ENCODE measurements around the gene CIP2A.

CIP2A gene

GRCh38 chr3:108525256-108525655 lies 64.0 kb downstream of the CIP2A start:
- TF ChIP-seq CREB5 (CRISPR knock-in tag; IDR thresholded peaks at IDR 0.05; ENCODE audit: low read depth) (no peak), ISL1 (CRISPR knock-in tag; IDR thresholded peaks at IDR 0.05) (no peak), ESRRG (CRISPR knock-in tag; IDR thresholded peaks at IDR 0.05) (no peak), PPARA (CRISPR knock-in tag; IDR thresholded peaks at IDR 0.05; ENCODE audit: borderline replicate concordance) (no peak), TSHZ2 (CRISPR knock-in tag; IDR thresholded peaks at IDR 0.05) (no peak), CSDC2 (CRISPR knock-in tag; IDR thresholded peaks at IDR 0.05) (no peak), GLIS3 (CRISPR knock-in tag; IDR thresholded peaks at IDR 0.05) (no peak), PATZ1 (CRISPR knock-in tag; IDR thresholded peaks at IDR 0.05; ENCODE audit: borderline replicate concordance) (no peak), RARB (CRISPR knock-in tag; IDR thresholded peaks at IDR 0.05) (no peak), OSR1 (CRISPR knock-in tag; IDR thresholded peaks at IDR 0.05) (no peak), ZNF565 (CRISPR knock-in tag; conservative IDR thresholded peaks at IDR 0.05; ENCODE audit: low read depth) (no peak), POU6F1 (CRISPR knock-in tag; IDR thresholded peaks at IDR 0.05; ENCODE audit: borderline replicate concordance, low read depth) (no peak), ZC3H10 (CRISPR knock-in tag; IDR thresholded peaks at IDR 0.05) (no peak), TCF4 (CRISPR knock-in tag; IDR thresholded peaks at IDR 0.05; ENCODE audit: borderline replicate concordance) (no peak), ZNF8 (CRISPR knock-in tag; IDR thresholded peaks at IDR 0.05) (no peak), ARNTL (CRISPR knock-in tag; IDR thresholded peaks at IDR 0.05; ENCODE audit: borderline replicate concordance, low read depth) (no peak)

GRCh38 chr3:108524537-108524936 lies 64.7 kb downstream of the CIP2A start:
- ATAC-seq, result no peak
- TF ChIP-seq SNAI2 (CRISPR knock-in tag; IDR thresholded peaks at IDR 0.05) (no peak), OSR1 (CRISPR knock-in tag; IDR thresholded peaks at IDR 0.05) (no peak)

More at GRCh38 chr3:108525256-108525655, 64.0 kb downstream of the CIP2A start:
- ATAC-seq, result no peak

- no peak for ATAC-seq
- TF ChIP-seq CREB5 (CRISPR knock-in tag; IDR thresholded peaks at IDR 0.05; ENCODE audit: low read depth) (no peak), ZNF70 (CRISPR knock-in tag; IDR thresholded peaks at IDR 0.05) (no peak), SNAI2 (CRISPR knock-in tag; IDR thresholded peaks at IDR 0.05) (no peak), PATZ1 (CRISPR knock-in tag; IDR thresholded peaks at IDR 0.05; ENCODE audit: borderline replicate concordance) (no peak), ZFP3 (CRISPR knock-in tag; IDR thresholded peaks at IDR 0.05) (no peak), ZNF8 (CRISPR knock-in tag; IDR thresholded peaks at IDR 0.05) (no peak), ZNF565 (CRISPR knock-in tag; conservative IDR thresholded peaks at IDR 0.05; ENCODE audit: low read depth) (no peak), TCF4 (CRISPR knock-in tag; IDR thresholded peaks at IDR 0.05; ENCODE audit: borderline replicate concordance) (no peak), CSRNP3 (CRISPR knock-in tag; IDR thresholded peaks at IDR 0.05) (no peak), ESRRG (CRISPR knock-in tag; IDR thresholded peaks at IDR 0.05) (no peak), TOX (CRISPR knock-in tag; IDR thresholded peaks at IDR 0.05; ENCODE audit: borderline replicate concordance) (no peak), BACH2 (CRISPR knock-in tag; IDR thresholded peaks at IDR 0.05; ENCODE audit: borderline replicate concordance) (no peak), ZFP30 (CRISPR knock-in tag; IDR thresholded peaks at IDR 0.05) (no peak), GLIS3 (CRISPR knock-in tag; IDR thresholded peaks at IDR 0.05) (no peak), ARNTL (CRISPR knock-in tag; IDR thresholded peaks at IDR 0.05; ENCODE audit: borderline replicate concordance, low read depth) (no peak)
Measured at GRCh38 chr3:108518895-108519294, 70.3 kb downstream of the CIP2A start.
